K562 (cell line): ENCODE results near the gene RETN. TPM values are rescaled to one million over a fixed set of nuclear protein-coding genes. Genes with fewer than 3 reads are reported as not detected.

Experiments
- ATAC-seq: fragments of 200-7000 bp; cut with Tn5 transposase; 3 replicates; pipeline ENCODE4 v1.9.1; 2020; ENCODE audit warnings: moderate library complexity
- BruUV-seq: library from RNA; stranded (reverse); fragments of 400-500 nt; replicated peaks from 2 replicates; lab custom pipeline; 2021; lab: Mats Ljungman, UMichigan
- CTCF ChIA-PET: fragments of 300-600 bp; formaldehyde crosslinking; extraction: SDS; loops from one replicate; lab custom pipeline; 2021; ENCODE audit warnings: low intra/inter-chr PET ratio; lab: Yijun Ruan, JAX
- POLR2A ChIA-PET: fragments of 300-600, 350-650 bp; sonication (Branson Sonifier 250); formaldehyde crosslinking; extraction: SDS; loops from one replicate; lab custom pipeline; 2021; ENCODE audit warnings: antibody characterized with exemption, inconsistent platforms; lab: Yijun Ruan, JAX
- DNase-seq, 4 experiments: peaks; one replicate each; pipeline versions ENCODE4 v3.0.0 to v3.0.0-alpha.2; 2011 to 2018; ENCODE audit warnings: low spot score in 3 of 4, mixed read lengths in 3 of 4; ENCODE audit errors: extremely low read depth in 1 of 4
- FAIRE-seq: peaks from 2 replicates; lab custom pipeline; 2011; peaks lifted over from hg19 to GRCh38; lab: Jason Lieb, UNC
- H2AFZ ChIP-seq: 2 replicates; pipeline ENCODE4 v1.6.0; 2011; ENCODE audit warnings: low read depth, low read length, control low read depth, inconsistent platforms
- H3K27ac ChIP-seq: fragments of 200-600 bp; 3 replicates; pipeline ENCODE4 v1.8.0; 2011; ENCODE audit warnings: low read depth, mild to moderate bottlenecking, control low read depth, inconsistent platforms, low read length, moderate library complexity, mixed read lengths; ENCODE audit errors: extremely low read depth
- H3K27me3 ChIP-seq, 2 experiments: fragments of 300-600 bp in 1 of 2; 2 replicates in 1 of 2; 3 replicates in 1 of 2; pipeline versions ENCODE4 v1.6.0 to v1.8.0; 2011; ENCODE audit warnings: inconsistent platforms in 2 of 2, low read length in 2 of 2, mild to moderate bottlenecking in 1 of 2, mixed read lengths in 1 of 2, moderate library complexity in 1 of 2; ENCODE audit not compliant: control insufficient read depth in 2 of 2, insufficient read depth in 2 of 2
- H3K36me3 ChIP-seq: fragments of 300-600 bp; 3 replicates; pipeline ENCODE4 v1.8.0; 2011; ENCODE audit warnings: mild to moderate bottlenecking, low read length, inconsistent platforms; ENCODE audit not compliant: control insufficient read depth, insufficient read depth
- H3K4me1 ChIP-seq, 2 experiments: fragments of 200-600 bp in 1 of 2; replicated peaks in 1 of 2; 2 replicates in 1 of 2; 3 replicates in 1 of 2; pipeline versions ENCODE4 v1.5.1 to v1.8.0; 2011; ENCODE audit warnings: inconsistent platforms in 2 of 2, low read length in 2 of 2, mild to moderate bottlenecking in 1 of 2, mixed read lengths in 1 of 2, moderate library complexity in 1 of 2; ENCODE audit not compliant: control insufficient read depth in 2 of 2, insufficient read depth in 2 of 2
- H3K4me2 ChIP-seq: 2 replicates; pipeline ENCODE4 v1.6.1; 2011; ENCODE audit warnings: low read length, control low read depth, inconsistent platforms, mixed read lengths; ENCODE audit not compliant: insufficient read depth
- H3K4me3 ChIP-seq: fragments of 200-600 bp; sonication (generic), shearing (Covaris generic); 2 replicates; pipeline ENCODE4 v1.5.1; 2016; ENCODE audit warnings: control low read depth, inconsistent platforms
- H3K79me2 ChIP-seq: fragments of 200-600 bp; 3 replicates; pipeline ENCODE4 v1.8.0; 2011; ENCODE audit warnings: low read length, inconsistent platforms; ENCODE audit not compliant: control insufficient read depth, insufficient read depth
- H3K9ac ChIP-seq, 2 experiments: 2 replicates each; pipeline versions ENCODE4 v1.6.0 to v1.6.1; 2011; ENCODE audit warnings: low read depth in 2 of 2, low read length in 2 of 2, control low read depth in 1 of 2, inconsistent platforms in 1 of 2, mild to moderate bottlenecking in 1 of 2, mixed read lengths in 1 of 2; ENCODE audit not compliant: insufficient read depth in 1 of 2
- H3K9me1 ChIP-seq: one replicate; pipeline ENCODE4 v1.6.0; 2011; ENCODE audit warnings: inconsistent platforms, mild to moderate bottlenecking, low read length, moderate library complexity; ENCODE audit not compliant: control insufficient read depth, insufficient read depth
- H3K9me3 ChIP-seq: replicated peaks from 2 replicates; pipeline ENCODE4 v1.5.1; 2011; ENCODE audit warnings: low read depth, low read length, inconsistent platforms; ENCODE audit not compliant: control insufficient read depth, insufficient read depth
- H4K20me1 ChIP-seq: replicated peaks from 2 replicates; pipeline ENCODE4 v1.6.1; 2011; ENCODE audit warnings: low read length, inconsistent platforms, mixed read lengths; ENCODE audit not compliant: control insufficient read depth, insufficient read depth
- ARID3A ChIP-seq: IDR thresholded peaks from 2 replicates; pipeline ENCODE4 v1.6.1; 2012; ENCODE audit warnings: low read depth, low read length, improper control_type of control experiment, borderline replicate concordance
- CEBPB ChIP-seq: fragments of 450-650 bp; IDR thresholded peaks from 2 replicates; pipeline ENCODE4 v1.6.1; 2016; ENCODE audit warnings: missing genetic modification characterization, missing compliant biosample characterization
- CTCFL ChIP-seq: IDR thresholded peaks from 2 replicates; pipeline ENCODE4 v1.6.1; 2011; ENCODE audit warnings: borderline replicate concordance, low read depth, mild to moderate bottlenecking, moderate library complexity, low read length; ENCODE audit not compliant: insufficient read depth, poor library complexity, severe bottlenecking
- GABPB1 ChIP-seq: sonication (generic); formaldehyde crosslinking; IDR thresholded peaks from 2 replicates; pipeline ENCODE4 v1.8.0; 2022; ENCODE audit warnings: mild to moderate bottlenecking, missing genetic modification reagents
- HINFP ChIP-seq: fragments of 450-650 bp; conservative IDR thresholded peaks from 2 replicates; pipeline ENCODE4 v1.6.1; 2016; ENCODE audit warnings: missing genetic modification characterization, low read depth, mild to moderate bottlenecking, control low read depth, missing compliant biosample characterization
- KLF6 ChIP-seq: fragments of 250-450 bp; sonication (Bioruptor Pico); IDR thresholded peaks from 2 replicates; pipeline ENCODE4 v1.4.0; 2020; ENCODE audit warnings: mild to moderate bottlenecking, moderate library complexity, borderline replicate concordance
- MEF2D ChIP-seq: conservative IDR thresholded peaks from 2 replicates; pipeline ENCODE4 v1.6.1; 2016; ENCODE audit warnings: low read depth, missing genetic modification characterization, missing compliant biosample characterization
- SOX6 ChIP-seq: fragments of 450-650 bp; IDR thresholded peaks from 2 replicates; pipeline ENCODE4 v1.6.1; 2014; ENCODE audit warnings: mild to moderate bottlenecking
- ZNF124 ChIP-seq: sonication (generic); formaldehyde crosslinking; IDR thresholded peaks from 2 replicates; pipeline ENCODE4 v1.8.1; 2022; ENCODE audit warnings: missing genetic modification reagents
- ZSCAN32 ChIP-seq: fragments of 450-650 bp; formaldehyde crosslinking; IDR thresholded peaks from 2 replicates; pipeline ENCODE4 v1.4.0; 2020; ENCODE audit warnings: mild to moderate bottlenecking, moderate library complexity
- WGBS: fragments of 100-300 bp; shearing (Covaris generic); methylation state at CpG from one replicate; pipeline ENCODE4 v1.1.6; 2016; ENCODE audit warnings: low coverage, mixed read lengths; ENCODE audit not compliant: insufficient coverage; ENCODE audit errors: missing lambda C conversion rate; 5-methylcytosine and 5-hydroxymethylcytosine counted together
- in situ Hi-C: fragments of 300-500 bp; cut with MboI; formaldehyde crosslinking; loops from 4 replicates; pipeline ENCODE4 v1.15.0; 2018; ENCODE audit warnings: inconsistent platforms, mixed read lengths
- intact Hi-C: fragments of 100-400 bp; cut with micrococcal nuclease; formaldehyde crosslinking; loops from 2 replicates; pipeline ENCODE4 v1.14.2; 2022
- polyA plus RNA-seq, 8 experiments: library from polyadenylated mRNA; depleted of rRNA in 4 of 8; stranded (reverse) in 5 of 8; unstranded in 3 of 8; fragments of >200 nt; fragmentation: Nextera tagmentation in 2 of 8; fragmentation: Illumina TruSeq in 1 of 8; extraction: Ambion mirVana in 2 of 8; extraction: Trizol in 1 of 8; gene quantifications; 2 replicates each; pipeline versions ENCODE4 v1.2.1 to v1.2.3, GENCODE V29; 2011 to 2014; ENCODE audit warnings: inconsistent platforms in 1 of 8, missing spikeins in 1 of 8
- total RNA-seq, 7 experiments: library from RNA; depleted of rRNA in 6 of 7; stranded (reverse); fragments of >200 nt in 6 of 7; fragmentation: Illumina TruSeq in 2 of 7; extraction: Trizol in 2 of 7; gene quantifications; 2 replicates each; pipeline versions ENCODE4 v1.2.1 to v1.2.3, GENCODE V29; 2011 to 2021; ENCODE audit warnings: low replicate concordance in 1 of 7
- TF ChIP-seq, protein P1 (sequence below): fragments of 450-650 bp; formaldehyde crosslinking; IDR thresholded peaks from 2 replicates; pipeline ENCODE4 v1.4.0; 2022; ENCODE audit warnings: mild to moderate bottlenecking, moderate library complexity

RETN gene
- total and polyA plus RNA-seq, 9 of the 15 experiments (the other 6 are each of a cell fraction or from before 2014, with no cell fraction given), result not detected

DNA sequence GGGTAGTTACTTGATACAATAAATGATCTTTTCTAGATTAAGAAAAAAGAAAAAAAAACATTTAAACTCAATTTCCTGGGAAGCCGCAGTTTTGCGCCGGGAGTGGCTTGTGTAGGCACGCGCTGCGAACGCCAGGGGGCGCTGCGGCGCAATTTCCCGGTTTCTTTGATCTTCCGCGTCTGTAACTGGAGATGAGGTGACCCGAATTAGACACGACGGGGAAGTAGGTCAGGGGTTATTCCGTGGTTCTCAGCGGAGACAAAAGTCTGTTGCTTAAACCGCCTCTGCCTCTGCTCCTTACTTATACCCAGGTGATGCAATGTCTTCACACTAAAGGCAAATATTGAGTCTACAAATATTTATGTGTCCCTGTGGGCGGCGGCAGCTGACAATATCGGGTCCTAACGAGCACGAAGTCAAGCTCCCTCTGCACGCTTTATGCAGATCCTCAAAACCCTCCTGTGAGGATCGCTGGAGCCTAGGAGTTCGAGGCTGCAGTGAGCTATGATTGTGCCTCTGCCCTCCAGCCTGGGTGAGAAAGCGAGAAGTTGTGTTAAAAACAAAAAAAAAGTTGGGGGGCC, 16.7 kb upstream of the RETN start:
- Histone ChIP-seq H3K9me3 (no peaks in the 10 kb centered on the region), H3K79me2 (no peaks in the 10 kb centered on the region), H4K20me1 (no peaks in the 10 kb centered on the region), H3K4me2 (peak overlapping the region; percentile 72), H3K9ac (peak overlapping the region in 1 of 2 experiments; percentile 75; a peak in 1 of 4 replicates), H3K27ac (peak overlapping the region; percentile 49; the same call in 1 of the 3 replicates), H3K4me3 (no peak overlapping the region), H3K36me3 (peaks cover 7% of the 10 kb centered on the region; the same call in 1 of the 3 replicates), H3K9me1 (no peaks in the 10 kb centered on the region), H2AFZ (peak overlapping the region; percentile 95), H3K27me3 (no peaks in the 10 kb centered on the region), H3K4me1 (peaks cover 2 to 11% of the 10 kb centered on the region in 2 experiments; a peak in 3 of 5 replicates)
- CTCF ChIA-PET, result interaction anchor here (1.6 kb wide), 1 partner anchor 28 kb away, joined by 6 read pairs; no protein-coding TSS in a partner anchor
- peak; percentile 79 to 92 (median 84) for DNase-seq
- 6% methylated on average over 28 of the region's 28 CpGs for WGBS
- BruUV-seq, result no TSS peak
- peak; percentile 88 for ATAC-seq
- intact Hi-C loops (loop anchor here (2.0 kb wide), 1 partner anchor 29 kb away; the partner anchor contains the start of gene TRAPPC5), in situ Hi-C loops (no loop called here)
- peak; percentile 97 for FAIRE-seq
- POLR2A ChIA-PET, result interaction anchor here (0.6 to 1.3 kb wide), 2 partner anchors 9 to 293 kb away, joined by 3 to 5 read pairs; no protein-coding TSS in a partner anchor
- TF ChIP-seq ARID3A (peak; percentile 24; the same call in 1 of the 2 replicates), SOX6 (peak; percentile 73), GABPB1 (CRISPR knock-in tag) (no peak; the same call in 1 of the 2 replicates), MEF2D (tag) (peak; percentile 71; the same call in 1 of the 2 replicates), ZNF124 (CRISPR knock-in tag) (no peak), KLF6 (CRISPR knock-in tag) (peak; percentile 1; the same call in 1 of the 2 replicates), CEBPB (tag) (peak; percentile 93), ZSCAN32 (CRISPR knock-in tag) (peak; percentile 32; the same call in 1 of the 2 replicates), CTCFL (peak; percentile 39), HINFP (0 out of 2 replicates have a peak, but pooled peaks have one; percentile 7)
- TF ChIP-seq, protein P1, sequence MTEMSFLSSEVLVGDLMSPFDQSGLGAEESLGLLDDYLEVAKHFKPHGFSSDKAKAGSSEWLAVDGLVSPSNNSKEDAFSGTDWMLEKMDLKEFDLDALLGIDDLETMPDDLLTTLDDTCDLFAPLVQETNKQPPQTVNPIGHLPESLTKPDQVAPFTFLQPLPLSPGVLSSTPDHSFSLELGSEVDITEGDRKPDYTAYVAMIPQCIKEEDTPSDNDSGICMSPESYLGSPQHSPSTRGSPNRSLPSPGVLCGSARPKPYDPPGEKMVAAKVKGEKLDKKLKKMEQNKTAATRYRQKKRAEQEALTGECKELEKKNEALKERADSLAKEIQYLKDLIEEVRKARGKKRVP (CRISPR knock-in tag), result peak; percentile 75
